Heart left ventricle (tissue), 16 donors: ENCODE measurements around the gene FOXP1. TPM values are rescaled to one million over a fixed set of nuclear protein-coding genes. Genes with fewer than 3 reads are reported as not detected.

Source experiments
- ATAC-seq, 4 donors: fragments of 200-7000 bp; cut with Tn5 transposase; one replicate each; pipeline ENCODE4 v1.9.1; 2020 to 2022; ENCODE audit warnings: moderate library complexity in 4 of 4, mild to moderate bottlenecking in 3 of 4, moderate number of reproducible peaks in 1 of 4
- DNase-seq, 5 donors: peaks; one replicate each; pipeline ENCODE4 v3.0.0-alpha.2; 2020
- H3K27ac ChIP-seq, 12 donors: fragments of 200-600 bp; sonication (generic) in 4 of 12; one replicate each; pipeline versions ENCODE4 v1.5.0 to v1.8.0; 2016 to 2022; ENCODE audit warnings: mild to moderate bottlenecking in 2 of 12
- H3K27me3 ChIP-seq, 9 donors: fragments of 200-600 bp; sonication (generic) in 2 of 9; one replicate each; pipeline versions ENCODE4 v1.5.1 to v1.8.0; 2016 to 2022; ENCODE audit warnings: mild to moderate bottlenecking in 3 of 9
- H3K36me3 ChIP-seq, 9 donors: fragments of 200-600 bp; sonication (generic) in 2 of 9; one replicate each; pipeline versions ENCODE4 v1.5.0 to v1.8.0; 2018 to 2022; ENCODE audit warnings: mild to moderate bottlenecking in 2 of 9
- H3K4me1 ChIP-seq, 12 donors: fragments of 200-600 bp; sonication (generic) in 4 of 12; one replicate each; pipeline versions ENCODE4 v1.5.0 to v1.8.0; 2016 to 2022; ENCODE audit warnings: mild to moderate bottlenecking in 3 of 12
- H3K4me3 ChIP-seq, 12 donors: fragments of 200-600 bp; sonication (generic) in 4 of 12; one replicate each; pipeline versions ENCODE4 v1.5.0 to v1.8.0; 2017 to 2022; ENCODE audit warnings: mild to moderate bottlenecking in 9 of 12, moderate library complexity in 4 of 12
- H3K9me3 ChIP-seq, 12 donors: fragments of 200-600 bp; sonication (generic) in 4 of 12; one replicate each; pipeline versions ENCODE4 v1.5.0 to v1.8.0; 2016 to 2022; ENCODE audit warnings: mild to moderate bottlenecking in 1 of 12
- POLR2A ChIP-seq, 2 donors: fragments of 450-650 bp; IDR thresholded peaks; one replicate each; pipeline ENCODE4 v1.6.1; 2017; ENCODE audit warnings: antibody characterized with exemption in 2 of 2, mild to moderate bottlenecking in 2 of 2, moderate library complexity in 2 of 2
- WGBS, 4 donors: extraction: QIAGEN DNeasy Blood & Tissue Kit in 2 of 4; methylation state at CpG; one replicate each; pipeline versions ENCODE4 v1.1.5 to v1.1.7; 2013 to 2018; 5-methylcytosine and 5-hydroxymethylcytosine counted together
- intact Hi-C, 10 donors: fragments of 100-400 bp; cut with DNase I; formaldehyde crosslinking; loops; one replicate each; pipeline versions ENCODE4 v1.11.1 to v1.14.2; 2022
- polyA plus RNA-seq, 2 donors: library from polyadenylated mRNA; stranded (reverse); fragments of 200-250 nt; gene quantifications; one replicate each; pipeline ENCODE4 v1.2.3, GENCODE V29; 2013
- total RNA-seq, 9 donors: library from RNA; depleted of rRNA in 2 of 9; stranded (reverse); fragments of >200 nt in 2 of 9; fragmentation: NEBNext Ultra II Directional in 3 of 9; extraction: Animal tissue kit (Norgen Biotek cat#: 25700) in 3 of 9; gene quantifications; one replicate each; pipeline versions ENCODE4 v1.1.0 to v1.2.4, GENCODE V29; 2016 to 2023
- TF ChIP-seq, protein P1 (sequence below), 12 donors: fragments of 200-600 bp; sonication (generic) in 4 of 12; IDR thresholded peaks; one replicate each; pipeline versions ENCODE4 v1.5.0 to v1.8.0; 2018 to 2022; ENCODE audit warnings: antibody characterized with exemption in 12 of 12, mild to moderate bottlenecking in 5 of 12
- donor health status: ischemic (EF 13 %, LVEDD 7.1; RV severe dilation, severe dysfunction).
- donor health status: healthy with polysubstance abuse.
- donor health status: DM: no; HTN: yes; CAD: no.
- donor health status: DM: no; HTN: no; CAD: no.
- donor health status: ischemic (EF 25% LVEDD 6.9; RV normal size, moderate dysfunction).
- donor health status: ischemic (EF 25% LVEDD 5.7; RV mildly dilated, moderate dysfunction).
- donor health status: healthy.
- donor health status: DM: yes; HTN: yes; CAD: no.
- donor health status: ischemic (EF 35%, LVEDD 5.7; RV mildly dilated, moderate dysfunction).
- donor health status: nonischemic (EF 11% LVEDD 7.7; RV severe dilation, severe dysfunction).
- donor health status: DM: yes; HTN: yes; CAD: no.
- donor health status: PGD.
- donor health status: ischemic (EF 29% LVEDD 5.4; RV normal size, mild dysfunction).
- donor health status: nonischemic (EF 23%, LVEDD 6.1; RV moderate dilation, normal function).

The FOXP1 gene
- total and polyA plus RNA-seq, 11 donors: 14.9 to 67.8 (median 41.1) TPM

DNA sequence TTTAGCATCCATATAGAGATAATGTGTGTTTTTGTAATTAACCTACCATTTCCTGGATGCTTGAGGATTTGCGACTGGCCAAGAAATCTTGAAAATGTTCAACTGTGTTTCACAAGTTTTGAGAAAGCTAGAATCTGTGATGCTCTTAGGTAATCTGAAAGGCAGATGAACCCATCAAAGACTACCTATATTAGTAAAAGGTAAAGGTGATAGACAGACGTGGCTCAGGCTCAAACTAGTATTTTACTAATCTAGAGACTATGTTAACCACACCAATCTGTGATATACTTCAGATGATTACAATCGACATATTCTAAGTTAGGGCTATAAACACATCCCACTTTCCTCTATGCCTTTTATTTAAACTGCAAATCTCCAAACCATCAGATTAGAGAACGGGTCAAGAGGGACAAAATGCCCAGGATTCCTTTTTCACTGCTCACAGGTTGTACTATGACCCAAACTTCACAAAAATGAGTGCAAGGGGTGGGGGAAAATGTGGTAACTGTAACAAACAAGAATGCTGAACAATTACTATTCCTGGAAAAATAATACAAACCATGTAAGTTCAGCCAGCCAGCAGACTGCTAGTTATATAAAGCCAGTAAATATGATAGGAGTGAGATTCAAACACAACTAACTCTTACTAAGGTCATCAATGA is 295.1 kb downstream of the FOXP1 start:
- no peak for ATAC-seq

DNA sequence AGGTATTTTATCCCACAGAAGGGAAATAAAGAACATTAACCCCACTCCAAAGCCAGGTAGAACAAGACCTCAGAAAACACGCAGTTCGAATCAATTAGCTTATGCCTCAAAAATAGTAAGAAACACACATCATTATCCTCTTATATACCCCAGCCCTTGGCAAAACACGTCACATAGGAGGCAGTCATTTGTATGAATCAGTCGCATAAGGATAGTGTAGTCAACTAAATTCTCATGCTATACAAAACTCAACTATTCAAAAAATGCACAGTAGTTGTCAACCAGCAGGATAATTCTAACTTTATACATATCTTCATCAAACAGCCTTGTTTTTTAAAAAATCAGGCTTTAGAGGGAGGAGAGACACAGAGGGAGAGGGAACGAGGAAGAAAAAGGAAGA is 298.4 kb downstream of the FOXP1 start:
- Histone ChIP-seq H3K9me3 (no peaks in the 10 kb centered on the region), H3K36me3 (no peaks in the 10 kb centered on the region), H3K4me3 (no peak overlapping the region), H3K27me3 (no peaks in the 10 kb centered on the region), H3K27ac (no peak overlapping the region), H3K4me1 (peaks cover 0 to 3% (median 0%) of the 10 kb centered on the region in 12 donors)
- 94 to 96% (median 95%) methylated on average over 5 of the region's 5 CpGs for WGBS, 4 donors
- intact Hi-C loops: no loop called here
- DNase-seq: no peak
- TF ChIP-seq POLR2A (IDR thresholded peaks at IDR 0.05): no peak
- TF ChIP-seq, protein P1, sequence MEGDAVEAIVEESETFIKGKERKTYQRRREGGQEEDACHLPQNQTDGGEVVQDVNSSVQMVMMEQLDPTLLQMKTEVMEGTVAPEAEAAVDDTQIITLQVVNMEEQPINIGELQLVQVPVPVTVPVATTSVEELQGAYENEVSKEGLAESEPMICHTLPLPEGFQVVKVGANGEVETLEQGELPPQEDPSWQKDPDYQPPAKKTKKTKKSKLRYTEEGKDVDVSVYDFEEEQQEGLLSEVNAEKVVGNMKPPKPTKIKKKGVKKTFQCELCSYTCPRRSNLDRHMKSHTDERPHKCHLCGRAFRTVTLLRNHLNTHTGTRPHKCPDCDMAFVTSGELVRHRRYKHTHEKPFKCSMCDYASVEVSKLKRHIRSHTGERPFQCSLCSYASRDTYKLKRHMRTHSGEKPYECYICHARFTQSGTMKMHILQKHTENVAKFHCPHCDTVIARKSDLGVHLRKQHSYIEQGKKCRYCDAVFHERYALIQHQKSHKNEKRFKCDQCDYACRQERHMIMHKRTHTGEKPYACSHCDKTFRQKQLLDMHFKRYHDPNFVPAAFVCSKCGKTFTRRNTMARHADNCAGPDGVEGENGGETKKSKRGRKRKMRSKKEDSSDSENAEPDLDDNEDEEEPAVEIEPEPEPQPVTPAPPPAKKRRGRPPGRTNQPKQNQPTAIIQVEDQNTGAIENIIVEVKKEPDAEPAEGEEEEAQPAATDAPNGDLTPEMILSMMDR (IDR thresholded peaks at IDR 0.05): no peak
- ATAC-seq: no peak

More for the DNA sequence above, 295.1 kb downstream of the FOXP1 start:
- no peaks in the 10 kb centered on the region for H3K9me3 ChIP-seq
- H3K4me1 ChIP-seq: peaks cover 0 to 10% (median 0%) of the 10 kb centered on the region in 12 donors
- DNase-seq: no peak
- no peak overlapping the region for H3K4me3 ChIP-seq
- H3K27me3 ChIP-seq: no peaks in the 10 kb centered on the region
- H3K36me3 ChIP-seq: no peaks in the 10 kb centered on the region
- intact Hi-C loops: no loop called here
- H3K27ac ChIP-seq: no peak overlapping the region
- 89 to 93% (median 91%) methylated on average over 4 of the region's 4 CpGs for WGBS, 4 donors
- TF ChIP-seq, protein P1 (IDR thresholded peaks at IDR 0.05): no peak
- no peak for TF ChIP-seq POLR2A (IDR thresholded peaks at IDR 0.05)

DNA sequence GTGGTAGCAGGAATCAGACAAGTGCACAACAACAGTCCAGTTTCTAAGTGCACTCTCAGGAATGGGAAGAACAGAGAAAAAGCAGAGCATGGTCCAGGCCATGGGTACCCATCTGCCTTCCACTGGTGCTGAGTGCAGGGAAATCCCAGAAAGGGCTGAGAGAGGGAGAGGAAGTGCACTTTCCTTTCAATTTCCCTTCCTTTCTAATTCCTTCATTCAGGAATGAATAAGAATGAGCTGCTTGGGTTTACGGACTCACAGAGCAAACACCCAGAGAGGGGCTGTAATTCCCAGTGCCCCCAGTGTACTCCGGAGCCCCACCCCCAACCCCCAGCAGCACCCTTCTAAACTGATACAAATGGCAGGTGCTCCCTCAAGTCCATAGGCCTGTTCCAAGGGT is 300.6 kb downstream of the FOXP1 start:
- Histone ChIP-seq H3K36me3 (no peaks in the 10 kb centered on the region), H3K4me3 (no peak overlapping the region), H3K9me3 (no peaks in the 10 kb centered on the region), H3K27ac (no peak overlapping the region), H3K4me1 (no peaks in the 10 kb centered on the region), H3K27me3 (no peaks in the 10 kb centered on the region)
- DNase-seq (no peak), ATAC-seq (no peak)
- TF ChIP-seq, protein P1 (IDR thresholded peaks at IDR 0.05): no peak
- no peak for TF ChIP-seq POLR2A (IDR thresholded peaks at IDR 0.05)
- WGBS, 4 donors: 89 to 100% (median 96%) methylated on average over 2 of the region's 2 CpGs
- intact Hi-C loops: no loop called here

DNA sequence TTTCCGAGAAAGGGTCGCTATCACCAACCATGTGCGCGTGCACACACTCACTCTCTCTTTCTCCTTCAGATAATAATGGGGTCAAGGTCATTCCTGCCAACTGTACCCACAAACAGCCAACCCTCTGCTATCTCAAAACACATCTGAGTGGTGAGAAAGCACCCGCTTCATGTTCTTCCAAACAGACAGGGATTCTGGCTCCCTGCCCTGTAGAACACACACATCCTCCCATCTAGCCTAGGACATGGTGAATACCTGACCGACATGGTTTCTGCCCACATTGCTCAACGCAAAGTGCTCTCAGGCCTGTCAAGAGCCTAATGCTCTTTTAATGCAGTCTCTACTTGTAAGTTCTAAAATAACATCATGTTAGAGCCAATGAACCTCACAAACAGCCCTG is 302.2 kb downstream of the FOXP1 start:
- Histone ChIP-seq H3K36me3 (no peaks in the 10 kb centered on the region), H3K4me3 (no peak overlapping the region), H3K27ac (no peak overlapping the region), H3K4me1 (no peaks in the 10 kb centered on the region), H3K27me3 (no peaks in the 10 kb centered on the region), H3K9me3 (no peaks in the 10 kb centered on the region)
- WGBS, 4 donors: 84 to 94% (median 92%) methylated on average over 7 of the region's 7 CpGs
- DNase-seq (no peak), ATAC-seq (no peak)
- intact Hi-C loops: no loop called here
- no peak for TF ChIP-seq POLR2A (IDR thresholded peaks at IDR 0.05)
- TF ChIP-seq, protein P1 (IDR thresholded peaks at IDR 0.05): no peak
